ENCODE data around the gene IL20RA. TPM values are rescaled to one million over a fixed set of nuclear protein-coding genes. Genes with fewer than 3 reads are reported as not detected.

The IL20RA gene
- polyA plus RNA-seq, 1 of the 3 experiments (the other 2 are of a cell fraction): 0.10 TPM

- TF ChIP-seq CTCF (IDR thresholded peaks at IDR 0.05): peak; percentile 54
Observed at GRCh38 chr6:137013738-137014602, 30.8 kb downstream of the IL20RA start (continued).

- POLR2A ChIA-PET: interaction anchor here (0.7 to 2.6 kb wide), 6 partner anchors 21 to 91 kb away, joined by 3 to 17 read pairs (median 8); partner anchors contain the start of gene SLC35D3
- no peaks in the 10 kb centered on the region for H3K27me3 ChIP-seq (ENCODE audit: insufficient read depth)
- H3K36me3 ChIP-seq (replicated peaks in 1 of 2; ENCODE audit: control insufficient read depth in 1 of 2, insufficient read depth in 2 of 2, low read length in 1 of 2): no peaks in the 10 kb centered on the region
- peaks cover 0 to 18% of the 10 kb centered on the region in 2 experiments; a peak in 2 of 4 replicates for H3K4me1 ChIP-seq (ENCODE audit: control insufficient read depth in 1 of 2, insufficient read depth in 2 of 2, low read depth in 1 of 2, low read length in 1 of 2)
- no peaks in the 10 kb centered on the region for H3K9me2 ChIP-seq
- H3K79me2 ChIP-seq (ENCODE audit: insufficient read depth): no peaks in the 10 kb centered on the region
- CTCF ChIA-PET: interaction anchor here (0.6 to 5.1 kb wide), 14 partner anchors 9 to 369 kb away, joined by 3 to 37 read pairs (median 6); partner anchors contain the start of genes MAP3K5 and SLC35D3
- no peak overlapping the region for H3K9ac ChIP-seq
- H3F3A ChIP-seq (replicated peaks; ENCODE audit: insufficient read depth): no peaks in the 10 kb centered on the region
- no peak for TF ChIP-seq EP300 (IDR thresholded peaks at IDR 0.05; ENCODE audit: borderline replicate concordance in 1 of 2, low read depth in 1 of 2, low read length in 1 of 2)
- WGBS (ENCODE audit: low lambda C conversion rate): 75% methylated on average over 1 of the region's 1 CpG
- H3K9me3 ChIP-seq: no peaks in the 10 kb centered on the region
- H4K20me1 ChIP-seq (ENCODE audit: insufficient read depth): no peaks in the 10 kb centered on the region
- no peak overlapping the region for H3K4me3 ChIP-seq (ENCODE audit: low read depth in 2 of 2, low read length in 1 of 2)
- H2AFZ ChIP-seq (ENCODE audit: low read depth): no peak overlapping the region
- peak overlapping the region in 1 of 2 experiments; percentile 96; a peak in 2 of 4 replicates for H3K27ac ChIP-seq (ENCODE audit: low read depth in 2 of 2, low read length in 1 of 2)
- H3K4me2 ChIP-seq: no peak overlapping the region
- no peak for DNase-seq
Observed at GRCh38 chr6:137013031-137013430, 31.7 kb downstream of the IL20RA start.

GRCh38 chr6:137011406-137011805, 33.4 kb downstream of the IL20RA start:
- Histone ChIP-seq H3K27me3 (ENCODE audit: insufficient read depth) (no peaks in the 10 kb centered on the region), H3K4me3 (ENCODE audit: low read depth in 2 of 2, low read length in 1 of 2) (no peak overlapping the region), H2AFZ (ENCODE audit: low read depth) (no peak overlapping the region), H3K79me2 (ENCODE audit: insufficient read depth) (no peaks in the 10 kb centered on the region), H3K9me2 (no peaks in the 10 kb centered on the region), H3K4me2 (no peak overlapping the region), H3K4me1 (ENCODE audit: control insufficient read depth in 1 of 2, insufficient read depth in 2 of 2, low read depth in 1 of 2, low read length in 1 of 2) (peaks cover 0 to 16% of the 10 kb centered on the region in 2 experiments; a peak in 2 of 4 replicates), H3K9me3 (no peaks in the 10 kb centered on the region), H3F3A (replicated peaks; ENCODE audit: insufficient read depth) (no peaks in the 10 kb centered on the region), H3K27ac (ENCODE audit: low read depth in 2 of 2, low read length in 1 of 2) (peak overlapping the region in 1 of 2 experiments; percentile 22; a peak in 1 of 4 replicates), H4K20me1 (ENCODE audit: insufficient read depth) (no peaks in the 10 kb centered on the region), H3K36me3 (replicated peaks in 1 of 2; ENCODE audit: control insufficient read depth in 1 of 2, insufficient read depth in 2 of 2, low read length in 1 of 2) (no peaks in the 10 kb centered on the region), H3K9ac (no peak overlapping the region)
- no peak for DNase-seq
- 41% methylated on average over 2 of the region's 2 CpGs for WGBS (ENCODE audit: low lambda C conversion rate)
- CTCF ChIA-PET: interaction anchor here (1.3 to 1.5 kb wide), 2 partner anchors 9 to 16 kb away, joined by 3 to 4 read pairs; no protein-coding TSS in a partner anchor
- POLR2A ChIA-PET: no interaction called here
- no peak for TF ChIP-seq FOXJ3 (CRISPR knock-in tag; IDR thresholded peaks at IDR 0.05)
- no peak for TF ChIP-seq GATA2 (CRISPR knock-in tag; IDR thresholded peaks at IDR 0.05)
- TF ChIP-seq CTCF (IDR thresholded peaks at IDR 0.05): no peak
- TF ChIP-seq RFX5 (IDR thresholded peaks at IDR 0.05; ENCODE audit: low read length): no peak
- TF ChIP-seq USF1 (IDR thresholded peaks at IDR 0.05; ENCODE audit: borderline replicate concordance, low read depth): no peak
- no peak for TF ChIP-seq NFIC (IDR thresholded peaks at IDR 0.05; ENCODE audit: borderline replicate concordance)
- TF ChIP-seq RXRA (IDR thresholded peaks at IDR 0.05; ENCODE audit: borderline replicate concordance, low read depth): no peak
- TF ChIP-seq PBX3 (IDR thresholded peaks at IDR 0.05): no peak
- no peak for TF ChIP-seq TCF12 (IDR thresholded peaks at IDR 0.05)
- TF ChIP-seq GABPA (IDR thresholded peaks at IDR 0.05; ENCODE audit: low read depth): no peak
- no peak for TF ChIP-seq YY1 (IDR thresholded peaks at IDR 0.05; ENCODE audit: low read depth)
- no peak for TF ChIP-seq SMC3 (IDR thresholded peaks at IDR 0.05; ENCODE audit: low read depth, low read length)
- TF ChIP-seq ELF1 (IDR thresholded peaks at IDR 0.05): no peak
- TF ChIP-seq JUND (IDR thresholded peaks at IDR 0.05): no peak
- TF ChIP-seq EP300 (IDR thresholded peaks at IDR 0.05; ENCODE audit: borderline replicate concordance in 1 of 2, low read depth in 1 of 2, low read length in 1 of 2): no peak
- TF ChIP-seq RAD21 (IDR thresholded peaks at IDR 0.05; ENCODE audit: low read length): no peak
- TF ChIP-seq IRF3 (IDR thresholded peaks at IDR 0.05; ENCODE audit: low read depth, low read length): no peak

All from SK-N-SH (cell line).